Caco-2 (cell line): Measurements from ENCODE around the gene LMF1. TPM values are rescaled to one million over a fixed set of nuclear protein-coding genes. Genes with fewer than 3 reads are reported as not detected.

Experiments used
- BruUV-seq: library from RNA; stranded (reverse); fragments of 400-500 nt; replicated peaks from 2 replicates; lab custom pipeline; 2021; lab: Mats Ljungman, UMichigan
- CTCF ChIA-PET: fragments of 300-600 bp; sonication (Branson Sonifier 250); formaldehyde crosslinking; loops from one replicate; lab custom pipeline; 2022; ENCODE audit warnings: antibody characterized with exemption; lab: Charles Lee
- POLR2A ChIA-PET: fragments of 300-600 bp; sonication (Branson Sonifier 250); formaldehyde crosslinking; loops from one replicate; lab custom pipeline; 2022; ENCODE audit warnings: antibody characterized with exemption; lab: Charles Lee
- DNase-seq, 2 experiments: peaks; one replicate each; pipeline versions ENCODE4 v3.0.0 to v3.0.0-alpha.2; 2020 to 2022
- H3K27me3 ChIP-seq: replicated peaks from 2 replicates; pipeline ENCODE4 v1.6.0; 2011; ENCODE audit warnings: low read length; ENCODE audit not compliant: control insufficient read depth, insufficient read depth
- H3K36me3 ChIP-seq: 2 replicates; pipeline ENCODE4 v1.5.1; 2011; ENCODE audit warnings: low read length; ENCODE audit not compliant: control insufficient read depth, insufficient read depth
- H3K4me1 ChIP-seq: fragments of 250-450 bp; sonication (Bioruptor Pico); 2 replicates; pipeline ENCODE4 v1.5.1; 2020; ENCODE audit warnings: mild to moderate bottlenecking
- H3K4me3 ChIP-seq: 2 replicates; pipeline ENCODE4 v1.5.1; 2011; ENCODE audit warnings: low read depth, mild to moderate bottlenecking, control low read depth, low read length
- H3K9me3 ChIP-seq: fragments of 250-450 bp; sonication (Bioruptor Pico); 2 replicates; pipeline ENCODE4 v1.5.1; 2020; ENCODE audit warnings: mild to moderate bottlenecking, moderate library complexity
- H3K27ac Mint-ChIP-seq: one replicate; pipeline ENCODE4 v1.8.0; 2022; ENCODE audit warnings: mixed read lengths; ENCODE audit not compliant: unreplicated experiment
- H3K27me3 Mint-ChIP-seq: one replicate; pipeline ENCODE4 v1.8.0; 2022; ENCODE audit warnings: mixed read lengths; ENCODE audit not compliant: insufficient read depth, unreplicated experiment
- H3K36me3 Mint-ChIP-seq: one replicate; pipeline ENCODE4 v1.8.0; 2022; ENCODE audit warnings: mild to moderate bottlenecking, mixed read lengths; ENCODE audit not compliant: insufficient read depth, unreplicated experiment
- H3K4me1 Mint-ChIP-seq: one replicate; pipeline ENCODE4 v1.8.0; 2022; ENCODE audit warnings: low read depth, mixed read lengths; ENCODE audit not compliant: unreplicated experiment
- H3K4me3 Mint-ChIP-seq: one replicate; pipeline ENCODE4 v1.8.0; 2022; ENCODE audit warnings: mild to moderate bottlenecking, moderate library complexity, mixed read lengths; ENCODE audit not compliant: unreplicated experiment
- H3K9me3 Mint-ChIP-seq: one replicate; pipeline ENCODE4 v1.8.0; 2022; ENCODE audit warnings: mixed read lengths; ENCODE audit not compliant: unreplicated experiment
- intact Hi-C: fragments of 100-400 bp; cut with micrococcal nuclease; formaldehyde crosslinking; loops from one replicate; pipeline ENCODE4 v1.10.0; 2022; ENCODE audit not compliant: unreplicated experiment
- total RNA-seq: library from RNA; stranded (reverse); gene quantifications from 2 replicates; pipeline ENCODE4 v1.2.3, GENCODE V29; 2022
- TF ChIP-seq, protein P1 (sequence below), 2 experiments: fragments of 200-600 bp in 1 of 2; IDR thresholded peaks; 1 replicate in 1 of 2; 2 replicates in 1 of 2; pipeline versions ENCODE4 v1.5.1 to v1.8.0; 2011 to 2022; ENCODE audit warnings: antibody characterized with exemption in 1 of 2, control low read depth in 1 of 2, inconsistent platforms in 1 of 2, low read depth in 1 of 2, low read length in 1 of 2, mild to moderate bottlenecking in 1 of 2, moderate library complexity in 1 of 2; ENCODE audit not compliant: insufficient read depth in 1 of 2, severe bottlenecking in 1 of 2, unreplicated experiment in 1 of 2

LMF1 gene
- total RNA-seq, 1 experiment from 2014 or later, result 12.3 TPM

GRCh38 chr16:843771-844170 is 127.0 kb downstream of the LMF1 start:
- Mint-ChIP-seq H3K27ac (no peak overlapping the region), H3K9me3 (no peaks in the 10 kb centered on the region), H3K4me1 (no peaks in the 10 kb centered on the region), H3K36me3 (no peaks in the 10 kb centered on the region), H3K27me3 (peaks cover 3% of the 10 kb centered on the region), H3K4me3 (no peak overlapping the region)
- no TSS peak for BruUV-seq
- ChIA-PET POLR2A (no interaction called here), CTCF (interaction anchor here (0.6 kb wide), 1 partner anchor 63 kb away, joined by 3 read pairs; no protein-coding TSS in a partner anchor)
- no peaks in the 10 kb centered on the region for H3K9me3 ChIP-seq
- no peak for DNase-seq
- H3K27me3 ChIP-seq, result no peaks in the 10 kb centered on the region
- TF ChIP-seq, protein P1, sequence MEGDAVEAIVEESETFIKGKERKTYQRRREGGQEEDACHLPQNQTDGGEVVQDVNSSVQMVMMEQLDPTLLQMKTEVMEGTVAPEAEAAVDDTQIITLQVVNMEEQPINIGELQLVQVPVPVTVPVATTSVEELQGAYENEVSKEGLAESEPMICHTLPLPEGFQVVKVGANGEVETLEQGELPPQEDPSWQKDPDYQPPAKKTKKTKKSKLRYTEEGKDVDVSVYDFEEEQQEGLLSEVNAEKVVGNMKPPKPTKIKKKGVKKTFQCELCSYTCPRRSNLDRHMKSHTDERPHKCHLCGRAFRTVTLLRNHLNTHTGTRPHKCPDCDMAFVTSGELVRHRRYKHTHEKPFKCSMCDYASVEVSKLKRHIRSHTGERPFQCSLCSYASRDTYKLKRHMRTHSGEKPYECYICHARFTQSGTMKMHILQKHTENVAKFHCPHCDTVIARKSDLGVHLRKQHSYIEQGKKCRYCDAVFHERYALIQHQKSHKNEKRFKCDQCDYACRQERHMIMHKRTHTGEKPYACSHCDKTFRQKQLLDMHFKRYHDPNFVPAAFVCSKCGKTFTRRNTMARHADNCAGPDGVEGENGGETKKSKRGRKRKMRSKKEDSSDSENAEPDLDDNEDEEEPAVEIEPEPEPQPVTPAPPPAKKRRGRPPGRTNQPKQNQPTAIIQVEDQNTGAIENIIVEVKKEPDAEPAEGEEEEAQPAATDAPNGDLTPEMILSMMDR (IDR thresholded peaks at IDR 0.05; ENCODE audit: insufficient read depth in 1 of 2, low read depth in 1 of 2, low read length in 1 of 2, severe bottlenecking in 1 of 2, unreplicated experiment in 1 of 2), result no peak
- H3K4me3 ChIP-seq, result no peak overlapping the region
- intact Hi-C loops, result no loop called here
- H3K4me1 ChIP-seq, result no peaks in the 10 kb centered on the region
- H3K36me3 ChIP-seq, result no peaks in the 10 kb centered on the region

GRCh38 chr16:842711-843560 is 127.8 kb downstream of the LMF1 start:
- DNase-seq, result no peak
- Histone ChIP-seq H3K9me3 (no peaks in the 10 kb centered on the region), H3K27me3 (no peaks in the 10 kb centered on the region), H3K36me3 (no peaks in the 10 kb centered on the region), H3K4me1 (no peaks in the 10 kb centered on the region), H3K4me3 (no peak overlapping the region)
- Mint-ChIP-seq H3K9me3 (no peaks in the 10 kb centered on the region), H3K27me3 (peaks cover 3% of the 10 kb centered on the region), H3K4me1 (no peaks in the 10 kb centered on the region), H3K4me3 (no peak overlapping the region), H3K36me3 (no peaks in the 10 kb centered on the region), H3K27ac (no peak overlapping the region)
- TF ChIP-seq, protein P1 (IDR thresholded peaks at IDR 0.05; ENCODE audit: insufficient read depth in 1 of 2, low read depth in 1 of 2, low read length in 1 of 2, severe bottlenecking in 1 of 2, unreplicated experiment in 1 of 2), result no peak
- POLR2A ChIA-PET, result interaction anchor here (0.5 kb wide), 1 partner anchor 42 kb away, joined by 4 read pairs; the partner anchor contains the start of gene GNG13
- intact Hi-C loops, result no loop called here
- no TSS peak for BruUV-seq
- CTCF ChIA-PET, result interaction anchor here (0.6 kb wide), 1 partner anchor 62 kb away, joined by 3 read pairs; no protein-coding TSS in a partner anchor

GRCh38 chr16:842061-842476 is 128.7 kb downstream of the LMF1 start:
- CTCF ChIA-PET, result no interaction called here
- POLR2A ChIA-PET, result no interaction called here
- intact Hi-C loops, result no loop called here
- no peaks in the 10 kb centered on the region for H3K4me1 ChIP-seq
- no peaks in the 10 kb centered on the region for H3K9me3 Mint-ChIP-seq
- H3K4me1 Mint-ChIP-seq, result no peaks in the 10 kb centered on the region
- peaks cover 3% of the 10 kb centered on the region for H3K27me3 Mint-ChIP-seq
- H3K36me3 Mint-ChIP-seq, result no peaks in the 10 kb centered on the region
- H3K4me3 Mint-ChIP-seq, result no peak overlapping the region
- no TSS peak for BruUV-seq
- no peaks in the 10 kb centered on the region for H3K27me3 ChIP-seq
- TF ChIP-seq, protein P1 (IDR thresholded peaks at IDR 0.05; ENCODE audit: insufficient read depth in 1 of 2, low read depth in 1 of 2, low read length in 1 of 2, severe bottlenecking in 1 of 2, unreplicated experiment in 1 of 2), result no peak
- H3K9me3 ChIP-seq, result no peaks in the 10 kb centered on the region
- no peak for DNase-seq
- H3K27ac Mint-ChIP-seq, result no peak overlapping the region
- H3K4me3 ChIP-seq, result no peak overlapping the region
- H3K36me3 ChIP-seq, result no peaks in the 10 kb centered on the region
